H1 (cell line): ENCODE data around the gene BPIFB3. TPM values are rescaled to one million over a fixed set of nuclear protein-coding genes. Genes with fewer than 3 reads are reported as not detected.

ENCODE experiments used
- CTCF ChIA-PET: fragments of 300-600 bp; sonication (Branson Sonifier 250); formaldehyde crosslinking; loops from one replicate; lab custom pipeline; 2021; ENCODE audit not compliant: partially characterized antibody; lab: Charles Lee
- POLR2A ChIA-PET: fragments of 300-600 bp; sonication (Branson Sonifier 250); formaldehyde crosslinking; loops from one replicate; lab custom pipeline; 2021; ENCODE audit warnings: inconsistent platforms; ENCODE audit not compliant: partially characterized antibody; lab: Charles Lee
- DNase-seq, 2 experiments: peaks; one replicate each; pipeline versions ENCODE4 v3.0.0 to v3.0.0-alpha.2; 2010 to 2022; ENCODE audit warnings: low spot score in 2 of 2, low read depth in 1 of 2, mixed read lengths in 1 of 2
- FAIRE-seq: peaks from 2 replicates; lab custom pipeline; 2011; peaks lifted over from hg19 to GRCh38; lab: Jason Lieb, UNC
- H2AFZ ChIP-seq: 2 replicates; pipeline ENCODE4 v1.8.1; 2012; ENCODE audit warnings: low read length, inconsistent platforms
- H2AK5ac ChIP-seq: 2 replicates; pipeline ENCODE4 v1.6.1; 2013; ENCODE audit warnings: low read depth, low read length
- H2BK120ac ChIP-seq: replicated peaks from 2 replicates; pipeline ENCODE3; 2013; ENCODE audit warnings: low read depth, low read length, inconsistent platforms
- H2BK12ac ChIP-seq: 2 replicates; pipeline ENCODE4 v1.6.1; 2013; ENCODE audit warnings: low read depth, low read length
- H2BK15ac ChIP-seq: 2 replicates; pipeline ENCODE4 v1.6.1; 2013; ENCODE audit warnings: low read length
- H2BK20ac ChIP-seq: 2 replicates; pipeline ENCODE4 v1.6.1; 2013; ENCODE audit warnings: low read length
- H2BK5ac ChIP-seq: 2 replicates; pipeline ENCODE4 v1.6.1; 2013; ENCODE audit warnings: low read depth, low read length
- H3K14ac ChIP-seq: 2 replicates; pipeline ENCODE4 v1.6.1; 2013; ENCODE audit warnings: inconsistent platforms; ENCODE audit not compliant: insufficient read length
- H3K18ac ChIP-seq: 2 replicates; pipeline ENCODE4 v1.6.1; 2013; ENCODE audit warnings: low read length; ENCODE audit errors: extremely low read depth
- H3K23ac ChIP-seq: 2 replicates; pipeline ENCODE4 v1.6.1; 2013; ENCODE audit warnings: inconsistent platforms; ENCODE audit not compliant: insufficient read length
- H3K23me2 ChIP-seq: 2 replicates; pipeline ENCODE4 v1.6.1; 2013; ENCODE audit warnings: low read depth, low read length
- H3K27ac ChIP-seq: 2 replicates; pipeline ENCODE4 v1.6.1; 2011; ENCODE audit warnings: low read depth, low read length, inconsistent platforms
- H3K27me3 ChIP-seq, 4 experiments: replicated peaks in 1 of 4; 1 replicate in 1 of 4; 2 replicates in 3 of 4; pipeline versions ENCODE4 v1.6.1 to v1.8.1; 2011 to 2013; ENCODE audit warnings: low read length in 3 of 4, mild to moderate bottlenecking in 3 of 4, inconsistent platforms in 2 of 4, mixed read lengths in 2 of 4, moderate library complexity in 1 of 4; ENCODE audit not compliant: control insufficient read depth in 3 of 4, insufficient read depth in 3 of 4; ENCODE audit errors: extremely low read depth in 1 of 4
- H3K36me3 ChIP-seq, 4 experiments: 2 replicates each; pipeline versions ENCODE4 v1.6.1 to v1.8.1; 2011 to 2013; ENCODE audit warnings: mild to moderate bottlenecking in 4 of 4, low read length in 3 of 4, moderate library complexity in 2 of 4, control low read depth in 1 of 4, inconsistent platforms in 1 of 4; ENCODE audit not compliant: insufficient read depth in 4 of 4, control insufficient read depth in 2 of 4
- H3K4ac ChIP-seq: replicated peaks from 2 replicates; pipeline ENCODE3; 2013; ENCODE audit warnings: low read length, low read depth, mixed read lengths, inconsistent platforms; ENCODE audit not compliant: insufficient read length
- H3K4me1 ChIP-seq, 4 experiments: replicated peaks in 1 of 4; 1 replicate in 1 of 4; 2 replicates in 3 of 4; pipeline versions ENCODE4 v1.6.1 to v1.8.1; 2011 to 2013; ENCODE audit warnings: low read length in 3 of 4, inconsistent platforms in 2 of 4, mixed read lengths in 1 of 4; ENCODE audit not compliant: insufficient read depth in 4 of 4, control insufficient read depth in 3 of 4
- H3K4me2 ChIP-seq, 2 experiments: 2 replicates each; pipeline versions ENCODE4 v1.6.1 to v1.8.1; 2011 to 2013; ENCODE audit warnings: low read depth in 2 of 2, low read length in 2 of 2, control low read depth in 1 of 2, inconsistent platforms in 1 of 2, mild to moderate bottlenecking in 1 of 2; ENCODE audit not compliant: insufficient read depth in 1 of 2
- H3K4me3 ChIP-seq, 4 experiments: fragments of 200-600, 300-600 bp in 1 of 4; sonication (generic), shearing (Covaris generic), sonication (Bioruptor Twin) in 1 of 4; 2 replicates each; pipeline versions ENCODE4 v1.5.1 to v1.8.1; 2011 to 2016; ENCODE audit warnings: low read length in 4 of 4, low read depth in 3 of 4, control low read depth in 2 of 4, inconsistent platforms in 2 of 4, mild to moderate bottlenecking in 2 of 4, mixed read lengths in 1 of 4, moderate library complexity in 1 of 4; ENCODE audit not compliant: insufficient read depth in 2 of 4; ENCODE audit errors: extremely low read depth in 1 of 4
- H3K56ac ChIP-seq: replicated peaks from 2 replicates; pipeline ENCODE3; 2013; ENCODE audit warnings: low read depth, mild to moderate bottlenecking, mixed read lengths, low read length, inconsistent platforms; ENCODE audit not compliant: insufficient read length
- H3K79me1 ChIP-seq: 2 replicates; pipeline ENCODE4 v1.6.1; 2013; ENCODE audit warnings: low read depth, low read length, control low read depth
- H3K79me2 ChIP-seq, 2 experiments: 2 replicates each; pipeline versions ENCODE4 v1.6.1 to v1.8.1; 2012 to 2013; ENCODE audit warnings: low read length in 2 of 2, mild to moderate bottlenecking in 2 of 2, inconsistent platforms in 1 of 2; ENCODE audit not compliant: insufficient read depth in 2 of 2, control insufficient read depth in 1 of 2
- H3K9ac ChIP-seq, 4 experiments: replicated peaks in 1 of 4; 1 replicate in 1 of 4; 2 replicates in 3 of 4; pipeline versions ENCODE4 v1.6.1 to v1.8.1; 2011 to 2013; ENCODE audit warnings: low read depth in 3 of 4, low read length in 3 of 4, control low read depth in 2 of 4, mild to moderate bottlenecking in 2 of 4, moderate library complexity in 2 of 4, inconsistent platforms in 1 of 4; ENCODE audit errors: extremely low read depth in 1 of 4
- H3K9me3 ChIP-seq, 2 experiments: 2 replicates each; pipeline versions ENCODE4 v1.6.1 to v1.8.1; 2012 to 2013; ENCODE audit warnings: mild to moderate bottlenecking in 2 of 2, moderate library complexity in 2 of 2, control low read depth in 1 of 2, inconsistent platforms in 1 of 2, low read depth in 1 of 2, low read length in 1 of 2, mixed read lengths in 1 of 2; ENCODE audit not compliant: insufficient read depth in 2 of 2
- H4K20me1 ChIP-seq, 2 experiments: replicated peaks in 1 of 2; 2 replicates each; pipeline versions ENCODE3 to v1.8.1; 2011 to 2013; ENCODE audit warnings: inconsistent platforms in 2 of 2, low read length in 2 of 2, mild to moderate bottlenecking in 1 of 2; ENCODE audit not compliant: insufficient read depth in 2 of 2, control insufficient read depth in 1 of 2
- H4K5ac ChIP-seq: 2 replicates; pipeline ENCODE4 v1.6.1; 2013; ENCODE audit warnings: low read length, low read depth, mixed read lengths, inconsistent platforms; ENCODE audit not compliant: insufficient read length
- H4K8ac ChIP-seq: 2 replicates; pipeline ENCODE4 v1.8.0; 2013; ENCODE audit warnings: mild to moderate bottlenecking, moderate library complexity, low read length, inconsistent platforms; ENCODE audit not compliant: insufficient read depth; ENCODE audit errors: extremely low read depth
- H4K91ac ChIP-seq: replicated peaks from 2 replicates; pipeline ENCODE3; 2013; ENCODE audit warnings: low read length, mixed read lengths, inconsistent platforms; ENCODE audit not compliant: insufficient read length
- BCL11A ChIP-seq, 2 experiments: IDR thresholded peaks; one replicate each; pipeline ENCODE4 v1.6.1; 2011; ENCODE audit warnings: low read depth in 2 of 2, low read length in 2 of 2, mild to moderate bottlenecking in 2 of 2
- CBX8 ChIP-seq: fragments of 300-800, 300-1000 bp; sonication (generic); IDR thresholded peaks from 2 replicates; pipeline ENCODE4 v1.7.1; 2016; ENCODE audit warnings: low read depth, low read length, borderline replicate concordance
- EGR1 ChIP-seq: IDR thresholded peaks from 2 replicates; pipeline ENCODE4 v1.6.1; 2011; ENCODE audit warnings: low read depth, low read length, borderline replicate concordance
- EP300 ChIP-seq, 2 experiments: IDR thresholded peaks; 1 replicate in 1 of 2; 2 replicates in 1 of 2; pipeline ENCODE4 v1.6.1; 2011 to 2012; ENCODE audit warnings: low read depth in 2 of 2, low read length in 2 of 2, mild to moderate bottlenecking in 2 of 2, borderline replicate concordance in 1 of 2, inconsistent platforms in 1 of 2, moderate library complexity in 1 of 2
- HDAC6 ChIP-seq: IDR thresholded peaks from one replicate; pipeline ENCODE4 v1.7.1; 2012; ENCODE audit warnings: low read depth, mild to moderate bottlenecking, inconsistent platforms, low read length, moderate library complexity
- POLR2A ChIP-seq, 2 experiments: IDR thresholded peaks; 1 replicate in 1 of 2; 2 replicates in 1 of 2; pipeline ENCODE4 v1.6.1; 2011; ENCODE audit warnings: low read depth in 2 of 2, low read length in 2 of 2, mild to moderate bottlenecking in 2 of 2; ENCODE audit errors: control extremely low read depth in 1 of 2
- RBBP5 ChIP-seq: IDR thresholded peaks from 2 replicates; pipeline ENCODE4 v1.7.1; 2012; ENCODE audit warnings: low read depth, mild to moderate bottlenecking, inconsistent platforms, low read length, moderate library complexity, borderline replicate concordance
- RNF2 ChIP-seq: fragments of 200-900, 300-1000 bp; sonication (generic); IDR thresholded peaks from 2 replicates; pipeline ENCODE4 v1.7.1; 2016; ENCODE audit warnings: borderline replicate concordance, low read depth, mild to moderate bottlenecking, antibody characterized with exemption, low read length; ENCODE audit not compliant: poor library complexity, severe bottlenecking; ENCODE audit errors: missing control alignments
- TAF7 ChIP-seq: optimal IDR thresholded peaks from 2 replicates; pipeline ENCODE3; 2011; ENCODE audit warnings: low read depth, mild to moderate bottlenecking, inconsistent platforms, low read length, moderate library complexity, borderline replicate concordance
- TCF12 ChIP-seq: IDR thresholded peaks from 2 replicates; pipeline ENCODE4 v1.6.1; 2011; ENCODE audit warnings: low read depth, mild to moderate bottlenecking, low read length
- WGBS, 2 experiments: shearing (Covaris generic) in 1 of 2; methylation state at CpG; one replicate each; pipeline versions ENCODE4 v1.1.6 to v1.1.7; 2013 to 2015; ENCODE audit warnings: low lambda C conversion rate in 2 of 2, mixed read lengths in 2 of 2, inconsistent platforms in 1 of 2, low coverage in 1 of 2, missing lambda C conversion rate in 1 of 2; ENCODE audit not compliant: insufficient replicate concordance in 2 of 2, insufficient coverage in 1 of 2, insufficient read length in 1 of 2; ENCODE audit errors: extremely low coverage in 1 of 2, missing lambda C conversion rate in 1 of 2; 5-methylcytosine and 5-hydroxymethylcytosine counted together
- polyA plus RNA-seq, 7 experiments: library from polyadenylated mRNA; depleted of rRNA in 3 of 7; stranded (reverse) in 5 of 7; unstranded in 2 of 7; fragments of >200 nt in 5 of 7; fragments of 200-250 nt in 2 of 7; gene quantifications; 1 replicate in 5 of 7; 2 replicates in 1 of 7; 4 replicates in 1 of 7; pipeline versions ENCODE4 v1.2.1 to v1.2.3, GENCODE V29; 2011 to 2013; ENCODE audit warnings: missing spikeins in 2 of 7, mixed read lengths in 2 of 7
- total RNA-seq: library from RNA; stranded (reverse); fragmentation: NEBNext Ultra II Directional; extraction: Animal tissue kit (Norgen Biotek cat#: 25700); gene quantifications from 2 replicates; pipeline ENCODE4 v1.2.1, GENCODE V29; 2021
- TF ChIP-seq, protein P1 (sequence below): IDR thresholded peaks from 2 replicates; pipeline ENCODE4 v1.6.1; 2012; ENCODE audit warnings: low read length, inconsistent platforms

The BPIFB3 gene
- total and polyA plus RNA-seq, 2 of the 8 experiments (the other 6 are each of a cell fraction or from before 2014, with no cell fraction given): not detected

DNA sequence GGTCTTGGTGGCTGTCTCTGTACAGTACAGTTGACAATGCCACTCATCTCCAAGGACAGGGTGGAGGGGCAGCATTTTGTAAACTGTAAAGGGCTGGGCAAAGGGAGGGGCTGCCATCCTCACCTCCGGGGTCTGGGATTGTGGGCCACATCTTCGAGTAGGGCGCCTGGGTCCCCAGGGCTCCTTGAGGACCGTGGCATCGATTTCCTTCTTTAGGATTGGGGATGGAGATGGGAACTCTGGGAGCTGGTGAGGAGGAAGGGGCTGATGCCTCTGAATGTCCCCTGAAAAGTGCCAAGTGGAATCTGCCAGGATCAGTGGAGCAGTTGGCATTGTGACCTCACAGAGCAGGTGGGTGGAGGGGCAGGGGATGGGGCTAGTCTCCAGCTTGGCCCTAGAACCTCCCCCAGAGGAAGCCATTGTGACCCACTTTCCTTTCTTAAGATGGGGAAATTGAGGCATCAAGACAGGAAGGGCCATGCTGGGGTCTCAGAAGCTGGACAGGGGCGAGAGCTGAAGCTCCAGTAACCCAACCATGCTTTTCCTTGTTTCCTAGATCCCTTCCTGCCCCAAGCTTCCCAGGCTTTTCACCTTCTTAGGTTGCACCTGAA is 49.5 kb upstream of the BPIFB3 start, which contains the start of gene SUN5:
Gene SUN5 (minus strand): TSS at position 293 of the 611 bp plus-strand sequence. CDS start 93 bp downstream, at position 200.
- no peak within 1 kb of the TSS for H3K56ac ChIP-seq
- 82% methylated on average over 5 of the region's 6 CpGs; no CpG with 5 or more reads in 1 of the 2 experiments for WGBS, 2 experiments
- no peaks in the 10 kb centered on the region for H3K79me2 ChIP-seq
- no peak within 1 kb of the TSS for H3K4ac ChIP-seq
- peak within 1 kb of the TSS; percentile 68; the same call in 1 of the 2 replicates for H2BK12ac ChIP-seq
- no peaks in the 10 kb centered on the region; a peak in 1 of 7 replicates for H3K4me1 ChIP-seq
- no peak within 1 kb of the TSS for H3K23ac ChIP-seq
- POLR2A ChIA-PET: interaction anchor here (0.7 kb wide), 1 partner anchor 20 kb away, joined by 3 read pairs; no protein-coding TSS in a partner anchor
- no peak within 1 kb of the TSS for H2BK15ac ChIP-seq
- no peaks in the 10 kb centered on the region for H3K36me3 ChIP-seq
- no peak within 1 kb of the TSS for H2BK20ac ChIP-seq
- 0 out of 4 replicates have a peak, but pooled peaks cover 0 to 2% of the 10 kb centered on the region in 2 experiments for H3K9me3 ChIP-seq
- H4K20me1 ChIP-seq: no peaks in the 10 kb centered on the region
- H3K18ac ChIP-seq: no peak within 1 kb of the TSS
- no peak within 1 kb of the TSS for H2BK120ac ChIP-seq
- no peak within 1 kb of the TSS for H4K5ac ChIP-seq
- FAIRE-seq (no peak), DNase-seq (no peak)
- no peak within 1 kb of the TSS for H2BK5ac ChIP-seq
- no peak within 1 kb of the TSS for H3K9ac ChIP-seq
- no peak within 1 kb of the TSS for H3K14ac ChIP-seq
- H3K4me3 ChIP-seq: no peak within 1 kb of the TSS
- no peak within 1 kb of the TSS for H4K8ac ChIP-seq
- no peaks in the 10 kb centered on the region for H3K23me2 ChIP-seq
- H3K4me2 ChIP-seq: no peak within 1 kb of the TSS
- no peak within 1 kb of the TSS for H2AFZ ChIP-seq
- H2AK5ac ChIP-seq: no peak within 1 kb of the TSS
- H4K91ac ChIP-seq: no peak within 1 kb of the TSS
- H3K79me1 ChIP-seq: no peaks in the 10 kb centered on the region
- no peaks in the 10 kb centered on the region for H3K27me3 ChIP-seq
- no peak within 1 kb of the TSS for H3K27ac ChIP-seq
- CTCF ChIA-PET: interaction anchor here (0.6 to 9.1 kb wide), 31 partner anchors 10 to 269 kb away, joined by 3 to 86 read pairs (median 5); no protein-coding TSS in a partner anchor
- TF ChIP-seq RNF2 (no peak), HDAC6 (no peak), TCF12 (no peak), EGR1 (no peak), CBX8 (no peak), TAF7 (no peak), RBBP5 (no peak), POLR2A (IDR thresholded peaks at IDR 0.05; ENCODE audit: control extremely low read depth in 1 of 2, low read depth in 2 of 2, low read length in 2 of 2) (no peak), BCL11A (IDR thresholded peaks at IDR 0.05; ENCODE audit: low read depth in 2 of 2, low read length in 2 of 2) (no peak), EP300 (IDR thresholded peaks at IDR 0.05; ENCODE audit: borderline replicate concordance in 1 of 2, low read depth in 2 of 2, low read length in 2 of 2) (no peak)
- TF ChIP-seq, protein P1, sequence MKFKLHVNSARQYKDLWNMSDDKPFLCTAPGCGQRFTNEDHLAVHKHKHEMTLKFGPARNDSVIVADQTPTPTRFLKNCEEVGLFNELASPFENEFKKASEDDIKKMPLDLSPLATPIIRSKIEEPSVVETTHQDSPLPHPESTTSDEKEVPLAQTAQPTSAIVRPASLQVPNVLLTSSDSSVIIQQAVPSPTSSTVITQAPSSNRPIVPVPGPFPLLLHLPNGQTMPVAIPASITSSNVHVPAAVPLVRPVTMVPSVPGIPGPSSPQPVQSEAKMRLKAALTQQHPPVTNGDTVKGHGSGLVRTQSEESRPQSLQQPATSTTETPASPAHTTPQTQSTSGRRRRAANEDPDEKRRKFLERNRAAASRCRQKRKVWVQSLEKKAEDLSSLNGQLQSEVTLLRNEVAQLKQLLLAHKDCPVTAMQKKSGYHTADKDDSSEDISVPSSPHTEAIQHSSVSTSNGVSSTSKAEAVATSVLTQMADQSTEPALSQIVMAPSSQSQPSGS: no peak
